Activated CD8-positive, alpha-beta T cell treated with anti-CD3 and anti-CD28 coated beads for 36 hours (primary cell): Measurements from ENCODE around the gene C9orf43. TPM values are rescaled to one million over a fixed set of nuclear protein-coding genes. Genes with fewer than 3 reads are reported as not detected.
"Not testable (repeated sequence)": the region's sequence is repeated elsewhere in the genome, so short reads cannot be mapped to it uniquely, and the experiment has no call there.

Experiments used
- ATAC-seq: fragments of 200-7000 bp; cut with Tn5 transposase; one replicate; pipeline ENCODE4 v1.10.0; 2021; ENCODE audit warnings: mild to moderate bottlenecking, moderate library complexity
- CTCF ChIA-PET: fragments of 350-600 bp; sonication (Branson Sonifier 250); formaldehyde crosslinking; loops from one replicate; lab custom pipeline; 2021; ENCODE audit warnings: antibody characterized with exemption; lab: Charles Lee
- POLR2A ChIA-PET: fragments of 350-600 bp; sonication (Branson Sonifier 250); formaldehyde crosslinking; loops from one replicate; lab custom pipeline; 2021; ENCODE audit warnings: antibody characterized with exemption; lab: Charles Lee
- DNase-seq: peaks from one replicate; pipeline ENCODE4 v3.0.0-alpha.2; 2020
- H3K27ac Mint-ChIP-seq: one replicate; pipeline ENCODE4 v1.8.0; 2021; ENCODE audit warnings: mild to moderate bottlenecking, mixed read lengths
- H3K27me3 Mint-ChIP-seq: one replicate; pipeline ENCODE4 v1.8.0; 2021; ENCODE audit warnings: mixed read lengths
- H3K36me3 Mint-ChIP-seq: one replicate; pipeline ENCODE4 v1.8.0; 2021; ENCODE audit warnings: low read depth, mixed read lengths
- H3K4me1 Mint-ChIP-seq: one replicate; pipeline ENCODE4 v1.8.0; 2021; ENCODE audit warnings: low read depth, mixed read lengths
- H3K4me3 Mint-ChIP-seq: one replicate; pipeline ENCODE4 v1.8.0; 2021; ENCODE audit warnings: mild to moderate bottlenecking, moderate library complexity, mixed read lengths
- H3K9me3 Mint-ChIP-seq: one replicate; pipeline ENCODE4 v1.8.0; 2021; ENCODE audit warnings: mixed read lengths
- intact Hi-C: fragments of 100-400 bp; cut with micrococcal nuclease; formaldehyde crosslinking; loops from one replicate; pipeline ENCODE4 v1.10.0; 2022
- total RNA-seq, 2 experiments: library from RNA; stranded (reverse); gene quantifications; one replicate each; pipeline ENCODE4 v1.2.3, GENCODE V29; 2021
- TF ChIP-seq, protein P1 (sequence below): fragments of 200-600 bp; IDR thresholded peaks from one replicate; pipeline ENCODE4 v1.8.0; 2022; ENCODE audit warnings: antibody characterized with exemption, mild to moderate bottlenecking

C9orf43 gene
- total RNA-seq, 2 experiments from 2014 or later: 0.74 to 0.83 TPM

DNA sequence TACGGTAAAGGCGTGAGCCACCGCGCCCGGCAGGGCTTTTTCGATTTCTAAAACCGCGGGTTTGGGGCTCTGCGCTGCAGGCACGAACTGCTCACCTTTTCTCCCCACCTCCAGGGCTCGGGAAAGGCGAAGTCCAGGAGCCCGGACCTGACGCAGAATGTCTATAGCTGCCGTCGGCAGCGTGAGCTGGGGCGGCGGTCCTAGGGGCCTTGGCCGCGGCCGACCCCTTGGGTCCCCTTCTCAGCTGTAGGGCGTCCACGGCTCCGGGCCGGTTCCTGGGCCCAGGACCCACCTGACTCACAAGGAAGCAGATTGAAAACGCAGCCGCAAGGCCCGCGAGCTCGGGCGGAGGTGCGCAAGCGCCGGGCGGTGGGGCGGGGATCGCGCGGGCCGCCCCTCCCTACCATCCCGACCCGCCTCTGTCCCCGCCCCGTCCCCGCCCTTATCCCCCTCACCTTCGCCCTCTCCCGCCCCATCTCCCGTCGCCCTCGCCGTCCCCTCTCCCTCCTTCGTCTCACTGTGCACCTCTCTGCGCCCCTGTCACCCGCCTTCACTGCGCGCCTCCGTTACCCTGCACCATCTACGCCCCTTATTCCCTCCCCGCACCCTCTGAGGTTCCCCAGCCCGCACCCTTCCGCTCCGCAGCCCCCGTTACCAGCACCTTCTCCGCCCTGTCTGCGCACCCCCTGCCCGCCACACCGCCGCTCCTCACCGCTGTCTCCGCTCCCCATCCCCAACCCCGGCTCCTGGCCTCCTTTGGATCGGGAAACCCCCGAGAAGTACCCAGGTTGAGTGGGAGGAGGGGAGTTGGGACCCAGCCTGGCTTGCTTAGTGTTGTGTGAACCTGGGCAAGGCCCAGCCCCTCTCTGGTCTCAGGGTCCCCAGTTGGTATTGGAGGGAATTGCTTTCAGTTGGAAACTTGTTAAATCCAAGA is 33.6 kb upstream of the C9orf43 start, which contains the start of gene HDHD3:
HDHD3 (minus strand) TSS at position 353 of the 934 bp plus-strand sequence. CDS start 2,632 bp downstream, outside the sequence.
- intact Hi-C loops: no loop called here
- H3K27me3 Mint-ChIP-seq: no peaks in the 10 kb centered on the region
- ChIA-PET POLR2A (interaction anchor here (0.7 kb wide), 1 partner anchor 9 kb away, joined by 4 read pairs; no protein-coding TSS in a partner anchor), CTCF (interaction anchor here (1.5 to 1.8 kb wide), 2 partner anchors 24 to 102 kb away, joined by 5 to 6 read pairs; partner anchors contain the start of genes ALAD, CDC26 and PRPF4)
- peak; percentile 84 for DNase-seq
- peak within 1 kb of the TSS; percentile 80 for H3K27ac Mint-ChIP-seq
- peaks cover 6% of the 10 kb centered on the region for H3K36me3 Mint-ChIP-seq
- peak within 1 kb of the TSS; percentile 81 for H3K4me3 Mint-ChIP-seq
- TF ChIP-seq, protein P1, sequence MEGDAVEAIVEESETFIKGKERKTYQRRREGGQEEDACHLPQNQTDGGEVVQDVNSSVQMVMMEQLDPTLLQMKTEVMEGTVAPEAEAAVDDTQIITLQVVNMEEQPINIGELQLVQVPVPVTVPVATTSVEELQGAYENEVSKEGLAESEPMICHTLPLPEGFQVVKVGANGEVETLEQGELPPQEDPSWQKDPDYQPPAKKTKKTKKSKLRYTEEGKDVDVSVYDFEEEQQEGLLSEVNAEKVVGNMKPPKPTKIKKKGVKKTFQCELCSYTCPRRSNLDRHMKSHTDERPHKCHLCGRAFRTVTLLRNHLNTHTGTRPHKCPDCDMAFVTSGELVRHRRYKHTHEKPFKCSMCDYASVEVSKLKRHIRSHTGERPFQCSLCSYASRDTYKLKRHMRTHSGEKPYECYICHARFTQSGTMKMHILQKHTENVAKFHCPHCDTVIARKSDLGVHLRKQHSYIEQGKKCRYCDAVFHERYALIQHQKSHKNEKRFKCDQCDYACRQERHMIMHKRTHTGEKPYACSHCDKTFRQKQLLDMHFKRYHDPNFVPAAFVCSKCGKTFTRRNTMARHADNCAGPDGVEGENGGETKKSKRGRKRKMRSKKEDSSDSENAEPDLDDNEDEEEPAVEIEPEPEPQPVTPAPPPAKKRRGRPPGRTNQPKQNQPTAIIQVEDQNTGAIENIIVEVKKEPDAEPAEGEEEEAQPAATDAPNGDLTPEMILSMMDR: no peak
- H3K4me1 Mint-ChIP-seq: peaks cover 16% of the 10 kb centered on the region
- no peaks in the 10 kb centered on the region for H3K9me3 Mint-ChIP-seq
- peak; percentile 92 for ATAC-seq

DNA sequence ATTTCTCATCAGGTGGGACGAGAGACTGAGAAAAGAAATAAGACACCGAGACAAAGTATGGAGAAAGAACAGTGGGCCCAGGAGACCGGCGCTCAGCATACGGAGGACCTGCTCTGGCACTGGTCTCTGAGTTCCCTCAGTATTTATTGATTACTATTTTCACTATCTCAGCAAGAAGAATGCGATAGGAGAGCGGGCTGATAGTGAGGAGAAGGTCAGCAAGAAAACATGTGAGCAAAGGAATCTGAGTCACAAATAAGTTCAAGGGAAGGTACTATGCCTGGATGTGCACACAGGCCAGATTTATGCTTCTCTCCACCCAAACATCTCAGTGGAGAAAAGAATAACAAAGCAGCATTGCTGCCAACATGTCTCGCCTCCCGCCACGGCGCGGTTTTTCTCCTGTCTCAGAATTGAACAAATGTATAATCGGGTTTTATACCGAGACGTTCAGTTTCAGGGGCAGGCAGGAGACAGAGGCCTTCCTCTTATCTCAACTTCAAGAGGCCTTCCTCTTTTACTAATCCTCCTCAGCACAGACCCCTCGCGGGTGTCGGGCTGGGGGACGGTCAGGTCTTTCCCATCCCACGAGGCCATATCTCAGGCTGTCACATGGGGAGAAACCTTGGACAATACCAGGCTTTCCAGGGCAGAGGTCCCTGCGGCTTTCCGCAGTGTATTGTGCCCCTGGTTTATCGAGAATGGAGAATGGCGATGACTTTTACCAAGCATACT is 31.3 kb upstream of the C9orf43 start:
- intact Hi-C loops, CTCF ChIA-PET, DNase-seq, H3K36me3 Mint-ChIP-seq, H3K4me3 Mint-ChIP-seq, H3K27ac Mint-ChIP-seq, H3K27me3 Mint-ChIP-seq, H3K9me3 Mint-ChIP-seq, ATAC-seq, POLR2A ChIA-PET: not testable (repeated sequence)
- peaks cover 16% of the 10 kb centered on the region for H3K4me1 Mint-ChIP-seq

- H3K36me3 Mint-ChIP-seq, DNase-seq, H3K27me3 Mint-ChIP-seq, CTCF ChIA-PET, intact Hi-C loops, ATAC-seq, POLR2A ChIA-PET, H3K4me3 Mint-ChIP-seq, H3K27ac Mint-ChIP-seq, H3K9me3 Mint-ChIP-seq: not testable (repeated sequence)
- peaks cover 13% of the 10 kb centered on the region for H3K4me1 Mint-ChIP-seq
Observed at GRCh38 chr9:113379829-113380210, 30.7 kb upstream of the C9orf43 start.

- CTCF ChIA-PET: no interaction called here
- Mint-ChIP-seq H3K4me3 (no peak overlapping the region), H3K36me3 (no peaks in the 10 kb centered on the region), H3K27me3 (no peaks in the 10 kb centered on the region), H3K9me3 (no peaks in the 10 kb centered on the region), H3K4me1 (peaks cover 5% of the 10 kb centered on the region), H3K27ac (no peak overlapping the region)
- DNase-seq (no peak), ATAC-seq (no peak)
- TF ChIP-seq, protein P1: no peak
- POLR2A ChIA-PET: no interaction called here
- intact Hi-C loops: no loop called here
Observed at GRCh38 chr9:113380869-113381378, 29.6 kb upstream of the C9orf43 start.

DNA sequence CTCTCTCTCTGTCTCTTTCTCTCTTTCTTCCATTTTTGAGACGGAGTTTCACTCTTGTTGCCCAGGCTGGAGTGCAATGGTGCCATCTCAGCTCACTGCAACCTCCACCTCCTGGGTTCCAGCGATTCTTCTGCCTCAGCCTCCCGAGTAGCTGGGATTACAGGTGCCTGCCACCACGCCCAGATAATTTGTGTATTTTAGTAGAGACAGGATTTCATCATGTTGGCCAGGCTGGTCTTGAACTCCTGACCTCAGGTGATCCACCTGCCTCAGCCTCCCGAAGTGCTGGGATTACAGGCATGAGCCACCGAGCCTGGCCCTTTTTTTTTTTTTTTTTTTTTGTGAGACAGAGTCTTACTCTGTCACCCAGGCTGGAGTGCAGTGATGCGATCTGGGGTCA is 29.1 kb upstream of the C9orf43 start:
- H3K27ac Mint-ChIP-seq, CTCF ChIA-PET, POLR2A ChIA-PET, H3K4me1 Mint-ChIP-seq, ATAC-seq, H3K9me3 Mint-ChIP-seq, H3K36me3 Mint-ChIP-seq, H3K27me3 Mint-ChIP-seq, H3K4me3 Mint-ChIP-seq, DNase-seq, intact Hi-C loops: not testable (repeated sequence)

GRCh38 chr9:113381909-113382411 is 28.6 kb upstream of the C9orf43 start:
- Mint-ChIP-seq H3K4me3 (no peak overlapping the region), H3K9me3 (no peaks in the 10 kb centered on the region), H3K27ac (no peak overlapping the region), H3K27me3 (no peaks in the 10 kb centered on the region), H3K36me3 (no peaks in the 10 kb centered on the region), H3K4me1 (peaks cover 4% of the 10 kb centered on the region)
- TF ChIP-seq, protein P1: no peak
- no peak for DNase-seq
- POLR2A ChIA-PET: no interaction called here
- CTCF ChIA-PET: no interaction called here
- intact Hi-C loops: no loop called here
- no peak for ATAC-seq
